ENCODE data around the gene ACTA2. TPM values are rescaled to one million over a fixed set of nuclear protein-coding genes. Genes with fewer than 3 reads are reported as not detected.

The ACTA2 gene
- total and polyA plus RNA-seq, 2 donors (not counting 1 experiment from before 2014, with no cell fraction given), result 78.4 to 2,788 TPM

DNA sequence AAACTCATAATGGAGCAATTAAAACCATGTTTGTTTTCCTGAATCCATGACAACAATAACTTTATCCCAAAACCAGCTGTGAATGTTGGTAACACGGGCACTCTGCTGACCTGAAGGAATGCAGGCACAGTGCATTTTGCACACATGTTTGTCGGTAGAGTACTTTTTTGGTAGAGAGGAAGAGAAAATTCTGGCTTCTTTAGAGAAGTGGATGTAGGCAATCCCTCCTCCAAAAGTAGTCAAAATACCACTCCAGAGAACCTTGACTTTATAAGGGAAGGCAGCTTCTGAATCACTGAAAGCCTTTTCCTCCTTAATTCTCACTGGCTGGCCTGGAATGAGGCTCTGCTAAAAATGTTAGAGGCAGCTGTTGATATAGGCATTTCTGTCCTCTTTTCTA, 15.8 kb upstream of the ACTA2 start:
- H3K9me3 ChIP-seq (ENCODE audit: control insufficient read depth, insufficient read depth, low read depth, low read length), result no peaks in the 10 kb centered on the region
- TF ChIP-seq, protein P1, sequence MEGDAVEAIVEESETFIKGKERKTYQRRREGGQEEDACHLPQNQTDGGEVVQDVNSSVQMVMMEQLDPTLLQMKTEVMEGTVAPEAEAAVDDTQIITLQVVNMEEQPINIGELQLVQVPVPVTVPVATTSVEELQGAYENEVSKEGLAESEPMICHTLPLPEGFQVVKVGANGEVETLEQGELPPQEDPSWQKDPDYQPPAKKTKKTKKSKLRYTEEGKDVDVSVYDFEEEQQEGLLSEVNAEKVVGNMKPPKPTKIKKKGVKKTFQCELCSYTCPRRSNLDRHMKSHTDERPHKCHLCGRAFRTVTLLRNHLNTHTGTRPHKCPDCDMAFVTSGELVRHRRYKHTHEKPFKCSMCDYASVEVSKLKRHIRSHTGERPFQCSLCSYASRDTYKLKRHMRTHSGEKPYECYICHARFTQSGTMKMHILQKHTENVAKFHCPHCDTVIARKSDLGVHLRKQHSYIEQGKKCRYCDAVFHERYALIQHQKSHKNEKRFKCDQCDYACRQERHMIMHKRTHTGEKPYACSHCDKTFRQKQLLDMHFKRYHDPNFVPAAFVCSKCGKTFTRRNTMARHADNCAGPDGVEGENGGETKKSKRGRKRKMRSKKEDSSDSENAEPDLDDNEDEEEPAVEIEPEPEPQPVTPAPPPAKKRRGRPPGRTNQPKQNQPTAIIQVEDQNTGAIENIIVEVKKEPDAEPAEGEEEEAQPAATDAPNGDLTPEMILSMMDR (conservative IDR thresholded peaks at IDR 0.05 in 1 of 2, IDR thresholded peaks at IDR 0.05 in 1 of 2; ENCODE audit: low read depth in 1 of 2, low read length in 2 of 2), result no peak
- no peak for TF ChIP-seq EZH2 (IDR thresholded peaks at IDR 0.05; ENCODE audit: low read length, missing control alignments)
- H3K36me3 ChIP-seq (ENCODE audit: control insufficient read depth, insufficient read depth, low read length), result no peaks in the 10 kb centered on the region
- H4K20me1 ChIP-seq (ENCODE audit: control insufficient read depth, extremely low read depth, insufficient read depth, low read length), result no peaks in the 10 kb centered on the region
- H2AFZ ChIP-seq (ENCODE audit: low read length), result no peak overlapping the region
- no peak for DNase-seq (ENCODE audit: low read depth in 2 of 2)
- no peak overlapping the region for H3K4me2 ChIP-seq (ENCODE audit: extremely low read depth, insufficient read depth, low read length)
- no peak overlapping the region for H3K4me3 ChIP-seq (replicated peaks in 1 of 4; ENCODE audit: control extremely low read depth in 1 of 4, insufficient read depth in 1 of 4, low read depth in 3 of 4, low read length in 4 of 4)
- H3K9ac ChIP-seq (ENCODE audit: insufficient read depth, low read length), result no peak overlapping the region
- no peaks in the 10 kb centered on the region for H3K79me2 ChIP-seq (ENCODE audit: control insufficient read depth, insufficient read depth, low read length)
- no peaks in the 10 kb centered on the region for H3K27me3 ChIP-seq (ENCODE audit: control insufficient read depth, insufficient read depth, low read length)
- H3K4me1 ChIP-seq (ENCODE audit: control insufficient read depth, extremely low read depth, insufficient read depth, low read length), result no peaks in the 10 kb centered on the region
- no peak overlapping the region for H3K27ac ChIP-seq (ENCODE audit: insufficient read depth, low read length)

DNA sequence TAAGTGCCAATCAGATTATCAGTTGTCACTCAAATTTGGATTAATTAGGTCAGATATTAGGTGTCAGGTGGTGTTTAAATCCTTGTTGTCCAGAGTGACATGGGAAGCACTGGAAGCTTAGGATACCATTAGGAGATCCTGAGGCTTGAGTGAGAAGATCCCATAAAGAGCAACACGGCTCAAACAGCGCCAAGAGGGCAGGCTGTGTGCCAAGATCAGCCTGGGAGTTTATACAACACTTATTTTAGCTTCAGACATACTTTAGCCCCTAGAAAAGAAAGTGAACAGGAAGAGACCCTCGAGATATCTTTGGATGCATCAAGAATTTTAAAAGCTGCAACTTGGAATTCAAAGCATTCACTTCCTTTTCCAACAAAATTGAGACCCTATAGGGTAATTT, 14.2 kb upstream of the ACTA2 start:
- no peak overlapping the region for H3K9ac ChIP-seq (ENCODE audit: insufficient read depth, low read length)
- no peak for DNase-seq (ENCODE audit: low read depth in 2 of 2)
- no peaks in the 10 kb centered on the region for H3K27me3 ChIP-seq (ENCODE audit: control insufficient read depth, insufficient read depth, low read length)
- TF ChIP-seq EZH2 (IDR thresholded peaks at IDR 0.05; ENCODE audit: low read length, missing control alignments), result no peak
- TF ChIP-seq, protein P1 (conservative IDR thresholded peaks at IDR 0.05 in 1 of 2, IDR thresholded peaks at IDR 0.05 in 1 of 2; ENCODE audit: low read depth in 1 of 2, low read length in 2 of 2), result no peak
- no peaks in the 10 kb centered on the region for H3K79me2 ChIP-seq (ENCODE audit: control insufficient read depth, insufficient read depth, low read length)
- H3K36me3 ChIP-seq (ENCODE audit: control insufficient read depth, insufficient read depth, low read length), result no peaks in the 10 kb centered on the region
- H3K4me2 ChIP-seq (ENCODE audit: extremely low read depth, insufficient read depth, low read length), result no peak overlapping the region
- no peak overlapping the region for H3K27ac ChIP-seq (ENCODE audit: insufficient read depth, low read length)
- no peaks in the 10 kb centered on the region for H4K20me1 ChIP-seq (ENCODE audit: control insufficient read depth, extremely low read depth, insufficient read depth, low read length)
- H3K4me1 ChIP-seq (ENCODE audit: control insufficient read depth, extremely low read depth, insufficient read depth, low read length), result no peaks in the 10 kb centered on the region
- no peak overlapping the region for H2AFZ ChIP-seq (ENCODE audit: low read length)
- H3K9me3 ChIP-seq (ENCODE audit: control insufficient read depth, insufficient read depth, low read depth, low read length), result no peaks in the 10 kb centered on the region
- H3K4me3 ChIP-seq (replicated peaks in 1 of 4; ENCODE audit: control extremely low read depth in 1 of 4, insufficient read depth in 1 of 4, low read depth in 3 of 4, low read length in 4 of 4), result no peak overlapping the region

DNA sequence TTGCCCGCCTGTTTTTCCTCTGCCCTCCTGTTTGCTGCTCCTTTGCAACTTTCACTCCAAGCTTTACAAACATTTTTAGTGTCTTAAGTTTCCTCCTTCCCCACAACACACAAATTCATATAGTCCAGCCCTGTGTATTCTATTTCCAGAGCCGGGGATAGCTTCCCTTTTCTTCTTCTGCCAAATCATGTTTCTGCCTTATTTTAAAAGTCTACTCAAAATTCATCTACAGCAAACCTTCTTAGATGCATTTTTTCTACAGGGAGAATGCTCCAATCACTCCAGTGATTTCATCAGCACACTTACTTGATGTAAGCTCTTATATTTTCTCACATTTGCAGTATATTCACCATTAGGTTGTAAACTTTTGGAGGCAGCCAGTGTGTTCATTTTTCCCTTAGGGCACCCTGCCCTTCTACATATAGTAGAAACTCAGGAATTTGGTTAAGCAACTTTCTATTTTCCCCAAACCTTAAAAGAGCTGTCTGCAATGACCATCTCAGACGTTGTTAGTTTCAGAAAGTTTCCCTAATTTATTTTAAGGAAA, 12.4 kb upstream of the ACTA2 start:
- no peaks in the 10 kb centered on the region for H3K9me3 ChIP-seq (ENCODE audit: control insufficient read depth, insufficient read depth, low read depth, low read length)
- H2AFZ ChIP-seq (ENCODE audit: low read length), result no peak overlapping the region
- DNase-seq (ENCODE audit: low read depth in 2 of 2), result no peak
- H3K36me3 ChIP-seq (ENCODE audit: control insufficient read depth, insufficient read depth, low read length), result no peaks in the 10 kb centered on the region
- no peaks in the 10 kb centered on the region for H4K20me1 ChIP-seq (ENCODE audit: control insufficient read depth, extremely low read depth, insufficient read depth, low read length)
- no peaks in the 10 kb centered on the region for H3K4me1 ChIP-seq (ENCODE audit: control insufficient read depth, extremely low read depth, insufficient read depth, low read length)
- H3K9ac ChIP-seq (ENCODE audit: insufficient read depth, low read length), result no peak overlapping the region
- no peak overlapping the region for H3K27ac ChIP-seq (ENCODE audit: insufficient read depth, low read length)
- no peak overlapping the region for H3K4me3 ChIP-seq (replicated peaks in 1 of 4; ENCODE audit: control extremely low read depth in 1 of 4, insufficient read depth in 1 of 4, low read depth in 3 of 4, low read length in 4 of 4)
- H3K27me3 ChIP-seq (ENCODE audit: control insufficient read depth, insufficient read depth, low read length), result no peaks in the 10 kb centered on the region
- no peak overlapping the region for H3K4me2 ChIP-seq (ENCODE audit: extremely low read depth, insufficient read depth, low read length)
- no peaks in the 10 kb centered on the region for H3K79me2 ChIP-seq (ENCODE audit: control insufficient read depth, insufficient read depth, low read length)
- TF ChIP-seq, protein P1 (conservative IDR thresholded peaks at IDR 0.05 in 1 of 2, IDR thresholded peaks at IDR 0.05 in 1 of 2; ENCODE audit: low read depth in 1 of 2, low read length in 2 of 2), result no peak
- no peak for TF ChIP-seq EZH2 (IDR thresholded peaks at IDR 0.05; ENCODE audit: low read length, missing control alignments)

Measured in fibroblast of lung (primary cell).